Superior temporal gyrus (tissue), 1 donor: ENCODE measurements around the gene ANKHD1.
A peak's percentile ranks its signal among the peaks of the same experiment; 100 is the strongest.

Experiments used
- DNase-seq: peaks from one replicate; pipeline ENCODE4 v3.0.0-alpha.2; 2016; ENCODE audit errors: extremely low spot score

Gene ANKHD1

DNA sequence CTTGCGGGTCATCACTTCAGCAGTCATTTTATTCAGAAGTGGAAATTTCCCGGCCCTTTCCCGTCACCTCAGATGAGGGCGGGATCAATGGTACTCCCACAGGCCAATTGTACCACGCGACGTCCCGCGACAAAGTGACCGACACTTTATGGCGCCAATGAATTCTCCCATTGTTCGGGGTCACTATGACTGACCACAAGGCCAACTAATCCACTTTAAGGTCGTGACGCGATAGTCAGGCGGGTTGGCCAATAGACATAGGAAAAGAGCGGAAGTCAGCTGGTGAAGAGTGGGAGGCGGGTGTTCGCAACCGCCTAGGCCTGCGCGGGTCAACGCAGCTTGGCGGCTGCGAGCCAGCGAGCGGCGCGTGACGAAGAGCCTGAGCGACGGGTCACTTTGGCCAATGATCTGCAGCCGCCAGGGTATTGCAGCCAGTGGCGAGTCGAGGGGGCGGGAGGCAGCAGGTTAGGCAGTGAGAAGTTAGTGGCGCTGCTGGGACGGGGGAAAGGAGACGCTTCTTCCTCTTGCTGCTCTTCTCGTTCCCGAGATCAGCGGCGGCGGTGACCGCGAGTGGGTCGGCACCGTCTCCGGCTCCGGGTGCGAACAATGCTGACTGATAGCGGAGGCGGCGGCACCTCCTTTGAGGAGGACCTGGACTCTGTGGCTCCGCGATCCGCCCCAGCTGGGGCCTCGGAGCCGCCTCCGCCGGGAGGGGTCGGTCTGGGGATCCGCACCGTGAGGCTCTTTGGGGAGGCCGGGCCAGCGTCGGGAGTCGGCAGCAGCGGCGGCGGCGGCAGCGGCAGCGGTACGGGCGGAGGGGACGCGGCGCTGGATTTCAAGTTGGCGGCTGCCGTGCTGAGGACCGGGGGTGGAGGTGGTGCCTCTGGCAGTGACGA lies at the start of gene ANKHD1:
ANKHD1 (plus strand) TSS at position 472 of the 896 bp plus-strand sequence; CDS start at position 607, 135 bp downstream.
- DNase-seq, result peak; percentile 100

GRCh38 chr5:140355546-140355945 lies 46.1 kb upstream of the ANKHD1 start:
- DNase-seq, result no peak

DNA sequence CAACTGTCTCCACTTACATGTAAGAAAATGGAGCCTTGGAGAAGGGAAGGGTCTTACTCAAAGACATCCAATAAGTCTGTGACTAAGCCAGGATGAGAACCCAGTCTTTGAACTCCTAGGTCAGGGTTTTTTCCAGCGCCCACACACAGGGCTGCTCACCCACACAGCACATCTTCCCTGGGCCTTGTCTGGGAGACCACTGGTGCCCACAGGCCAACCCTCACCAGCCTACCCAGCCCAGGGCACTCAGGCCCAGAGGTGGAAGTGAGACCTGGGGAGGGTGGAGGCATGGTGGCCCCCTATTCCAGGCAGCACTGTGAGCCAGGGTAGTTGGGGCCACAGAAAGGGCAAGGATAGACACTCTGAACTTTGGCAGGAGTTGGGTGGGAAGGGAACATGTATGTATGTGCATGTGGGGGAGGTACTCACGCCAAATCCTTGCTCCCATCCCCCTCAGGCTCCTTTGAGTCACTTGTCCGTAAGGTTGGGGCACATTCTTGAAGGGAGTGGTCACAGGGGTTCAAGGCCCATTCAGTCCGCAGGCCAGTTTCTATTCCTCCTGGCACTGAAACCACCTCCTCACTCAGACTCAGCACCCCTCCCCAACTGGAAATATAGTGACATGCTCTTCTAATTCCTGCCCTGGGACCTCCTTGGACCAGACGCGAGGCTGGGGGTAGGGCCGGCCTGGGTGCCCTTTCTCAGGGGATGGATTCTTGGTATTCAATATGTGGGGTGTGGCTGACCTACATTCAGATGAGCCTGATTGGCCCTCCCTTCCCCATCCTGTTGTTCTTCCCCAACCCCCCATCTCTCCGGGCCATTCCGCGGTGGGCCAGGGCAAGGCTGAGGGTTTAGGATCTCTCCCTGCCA lies 44.5 kb upstream of the ANKHD1 start:
- DNase-seq, result no peak

GRCh38 chr5:140357726-140358093 lies 43.9 kb upstream of the ANKHD1 start:
- peak; percentile 96 for DNase-seq

GRCh38 chr5:140358738-140359310 lies 42.8 kb upstream of the ANKHD1 start:
- peak; percentile 27 for DNase-seq

DNA sequence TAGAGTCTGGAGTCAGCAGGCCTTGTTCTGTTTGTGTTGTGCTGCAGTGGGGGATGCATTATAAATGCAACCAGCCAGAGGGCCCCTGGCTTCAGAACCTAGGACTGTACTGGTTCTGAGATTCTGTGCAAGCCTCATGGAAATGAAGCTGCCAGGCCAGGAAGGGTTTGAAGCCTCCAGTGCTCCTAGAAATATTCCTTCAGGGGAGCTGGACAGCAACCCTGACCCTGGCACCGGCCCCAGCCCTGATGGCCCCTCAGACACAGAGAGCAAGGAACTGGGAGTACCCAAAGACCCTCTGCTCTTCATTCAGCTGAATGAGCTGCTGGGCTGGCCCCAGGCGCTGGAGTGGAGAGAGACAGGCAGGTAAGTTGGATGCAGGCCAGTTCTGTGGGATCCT lies 41.5 kb upstream of the ANKHD1 start, which contains the start of gene SLC4A9:
SLC4A9 (plus strand) TSS at position 94 of the 400 bp plus-strand sequence; CDS start at position 137, 43 bp downstream.
- no peak for DNase-seq

DNA sequence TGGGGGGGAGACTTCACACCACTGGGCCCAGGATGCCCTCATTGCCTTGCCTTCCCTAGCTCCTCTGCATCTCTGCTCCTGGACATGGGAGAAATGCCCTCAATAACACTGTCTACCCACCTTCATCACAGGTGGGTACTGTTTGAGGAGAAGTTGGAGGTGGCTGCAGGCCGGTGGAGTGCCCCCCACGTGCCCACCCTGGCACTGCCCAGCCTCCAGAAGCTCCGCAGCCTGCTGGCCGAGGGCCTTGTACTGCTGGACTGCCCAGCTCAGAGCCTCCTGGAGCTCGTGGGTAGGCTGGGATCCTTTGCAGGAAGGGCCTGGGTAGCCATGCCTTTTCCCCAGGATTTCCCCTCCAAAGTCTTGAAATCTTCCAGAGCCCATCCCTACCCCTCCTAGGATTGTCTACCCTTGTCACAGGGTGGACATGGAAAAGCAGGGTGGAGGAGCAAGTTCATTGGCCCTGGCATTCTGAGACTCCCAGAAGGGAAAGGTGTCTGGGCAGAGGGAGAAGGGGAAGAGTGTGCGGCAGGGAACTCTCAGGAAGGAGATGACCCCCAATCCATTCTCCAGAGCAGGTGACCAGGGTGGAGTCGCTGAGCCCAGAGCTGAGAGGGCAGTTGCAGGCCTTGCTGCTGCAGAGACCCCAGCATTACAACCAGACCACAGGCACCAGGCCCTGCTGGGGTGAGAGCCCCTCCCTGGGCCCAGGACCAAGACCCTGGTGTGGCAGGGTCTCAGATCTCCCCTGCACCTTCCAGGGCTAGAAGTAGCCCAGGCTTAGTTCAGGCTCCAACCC lies 40.8 kb upstream of the ANKHD1 start:
- no peak for DNase-seq

- DNase-seq, result no peak
These were observed 39.7 kb upstream of the ANKHD1 start for GRCh38 chr5:140361901-140362300.

DNA sequence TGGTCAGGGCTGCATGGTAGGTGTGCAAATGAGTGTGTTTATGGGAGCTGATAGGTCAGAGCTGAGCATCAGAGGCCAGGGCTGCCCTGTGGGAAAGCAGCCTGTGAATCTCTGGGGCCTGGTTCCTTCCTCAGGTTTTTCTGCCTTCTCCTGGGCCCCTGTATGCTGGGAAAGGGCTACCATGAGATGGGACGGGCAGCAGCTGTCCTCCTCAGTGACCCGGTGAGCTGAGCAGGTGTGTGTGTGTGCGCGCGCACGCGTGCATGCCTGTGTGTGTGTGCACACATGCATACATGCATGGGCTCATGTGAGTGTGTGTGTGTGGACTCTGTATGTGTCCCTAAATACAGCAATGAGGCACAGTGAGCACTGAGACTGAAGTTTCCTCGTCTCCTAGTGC lies 39.3 kb upstream of the ANKHD1 start:
- no peak for DNase-seq

GRCh38 chr5:140362875-140363630 lies 38.6 kb upstream of the ANKHD1 start:
- peak; percentile 80 for DNase-seq

GRCh38 chr5:140363631-140364471 lies 37.8 kb upstream of the ANKHD1 start:
- no peak for DNase-seq

- no peak for DNase-seq
These were observed 37.2 kb upstream of the ANKHD1 start for GRCh38 chr5:140364472-140364765.

DNA sequence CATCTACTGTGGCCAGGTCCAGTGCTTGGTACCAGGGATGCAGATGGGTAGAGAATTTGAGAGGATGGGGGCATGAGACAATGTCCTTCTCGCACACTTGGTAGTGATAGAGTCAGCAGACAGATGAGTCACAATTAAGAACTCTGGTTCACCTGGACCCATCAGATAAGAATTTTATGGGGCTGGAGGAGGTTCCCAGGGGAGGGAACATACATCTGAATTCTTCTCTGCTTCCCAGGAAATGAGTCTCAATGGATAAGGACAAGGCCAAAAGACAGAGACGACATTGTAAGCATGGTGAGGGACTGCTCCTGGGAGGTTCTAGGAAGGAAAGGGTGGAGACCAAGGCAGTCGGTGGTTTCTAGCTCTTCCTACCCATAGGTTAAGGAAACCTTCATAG lies 36.4 kb upstream of the ANKHD1 start:
- DNase-seq, result no peak

- DNase-seq, result no peak
These were observed 35.7 kb upstream of the ANKHD1 start for GRCh38 chr5:140365941-140366340.

GRCh38 chr5:140366589-140367255 lies 34.9 kb upstream of the ANKHD1 start:
- no peak for DNase-seq

DNA sequence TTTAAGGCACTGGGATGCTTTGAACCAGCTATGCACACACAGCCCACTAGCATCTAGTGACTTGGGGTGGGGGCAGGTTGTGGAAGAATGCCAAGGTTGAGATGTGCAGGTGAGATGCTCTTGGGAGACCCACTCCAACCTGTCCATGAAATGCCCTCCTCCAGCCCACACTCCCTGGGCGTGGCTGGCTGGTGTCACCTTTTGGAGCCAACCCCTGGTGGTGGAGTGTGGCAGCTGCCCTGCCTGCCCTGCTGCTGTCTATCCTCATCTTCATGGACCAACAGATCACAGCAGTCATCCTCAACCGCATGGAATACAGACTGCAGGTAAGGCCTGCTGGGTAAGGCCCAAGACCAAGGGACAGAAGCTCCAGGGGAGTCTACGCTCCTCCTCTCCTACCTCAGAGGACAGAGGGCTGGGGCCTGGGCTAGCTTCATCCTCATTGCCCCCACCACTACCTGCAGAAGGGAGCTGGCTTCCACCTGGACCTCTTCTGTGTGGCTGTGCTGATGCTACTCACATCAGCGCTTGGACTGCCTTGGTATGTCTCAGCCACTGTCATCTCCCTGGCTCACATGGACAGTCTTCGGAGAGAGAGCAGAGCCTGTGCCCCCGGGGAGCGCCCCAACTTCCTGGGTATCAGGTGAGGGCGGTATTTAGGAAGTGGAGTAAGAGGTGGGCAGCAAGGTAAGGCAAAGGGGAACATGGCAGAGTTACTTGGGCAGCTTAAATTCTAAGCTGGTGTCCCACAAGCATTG lies 34.2 kb upstream of the ANKHD1 start:
- no peak for DNase-seq

DNA sequence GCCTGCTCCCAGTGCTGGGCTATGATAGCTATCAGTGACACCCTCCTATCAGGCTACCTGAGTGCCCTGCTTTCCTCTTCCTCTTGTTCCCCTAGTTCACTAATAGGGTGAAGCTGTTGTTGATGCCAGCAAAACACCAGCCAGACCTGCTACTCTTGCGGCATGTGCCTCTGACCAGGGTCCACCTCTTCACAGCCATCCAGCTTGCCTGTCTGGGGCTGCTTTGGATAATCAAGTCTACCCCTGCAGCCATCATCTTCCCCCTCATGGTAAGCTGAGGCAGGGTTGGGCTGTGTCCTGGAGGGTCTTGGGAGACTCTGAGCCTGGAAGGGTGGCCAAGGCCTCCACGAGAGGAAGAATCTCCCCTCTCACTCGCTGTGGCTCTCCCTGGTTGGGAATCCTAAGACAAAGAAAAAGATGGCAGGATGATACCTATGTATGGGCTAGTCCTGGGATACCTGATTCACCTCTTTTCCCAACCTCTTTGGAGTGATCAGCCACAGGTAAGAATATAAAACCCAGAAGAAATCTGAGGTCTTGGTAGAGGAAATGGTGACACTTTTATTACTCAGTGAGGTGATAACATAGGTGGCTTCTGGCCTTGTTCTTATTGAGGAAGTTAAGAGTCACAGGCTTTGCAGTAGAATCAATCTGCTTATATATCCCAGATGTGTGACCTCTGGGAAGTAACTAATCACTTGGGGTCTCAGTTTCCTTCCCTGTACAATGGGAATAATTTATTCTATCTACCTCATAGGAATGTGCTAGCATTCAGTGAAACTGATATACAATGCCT lies 30.1 kb upstream of the ANKHD1 start:
- DNase-seq, result no peak
